ENCODE data around the gene PTCHD1.

DNA sequence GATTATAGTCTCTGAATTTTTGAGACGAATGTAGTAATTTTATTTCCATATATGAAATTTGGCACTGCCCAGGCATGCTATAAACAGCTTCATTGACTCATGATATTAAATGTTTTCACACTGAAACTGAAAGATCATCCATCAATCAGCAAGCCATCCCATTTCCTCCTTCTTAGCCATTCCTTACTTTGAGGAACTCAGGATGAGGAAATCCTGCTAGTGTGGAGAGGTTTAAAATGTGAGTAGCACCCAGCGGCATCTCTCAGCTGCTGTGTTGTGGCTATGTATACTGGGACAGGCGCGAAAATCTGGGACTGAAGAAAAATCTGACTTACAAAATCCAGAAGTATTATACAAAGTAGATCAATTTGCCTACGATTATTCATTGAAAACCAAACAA, 52.1 kb downstream of the PTCHD1 start:
- TF ChIP-seq, protein P1, sequence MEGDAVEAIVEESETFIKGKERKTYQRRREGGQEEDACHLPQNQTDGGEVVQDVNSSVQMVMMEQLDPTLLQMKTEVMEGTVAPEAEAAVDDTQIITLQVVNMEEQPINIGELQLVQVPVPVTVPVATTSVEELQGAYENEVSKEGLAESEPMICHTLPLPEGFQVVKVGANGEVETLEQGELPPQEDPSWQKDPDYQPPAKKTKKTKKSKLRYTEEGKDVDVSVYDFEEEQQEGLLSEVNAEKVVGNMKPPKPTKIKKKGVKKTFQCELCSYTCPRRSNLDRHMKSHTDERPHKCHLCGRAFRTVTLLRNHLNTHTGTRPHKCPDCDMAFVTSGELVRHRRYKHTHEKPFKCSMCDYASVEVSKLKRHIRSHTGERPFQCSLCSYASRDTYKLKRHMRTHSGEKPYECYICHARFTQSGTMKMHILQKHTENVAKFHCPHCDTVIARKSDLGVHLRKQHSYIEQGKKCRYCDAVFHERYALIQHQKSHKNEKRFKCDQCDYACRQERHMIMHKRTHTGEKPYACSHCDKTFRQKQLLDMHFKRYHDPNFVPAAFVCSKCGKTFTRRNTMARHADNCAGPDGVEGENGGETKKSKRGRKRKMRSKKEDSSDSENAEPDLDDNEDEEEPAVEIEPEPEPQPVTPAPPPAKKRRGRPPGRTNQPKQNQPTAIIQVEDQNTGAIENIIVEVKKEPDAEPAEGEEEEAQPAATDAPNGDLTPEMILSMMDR (conservative IDR thresholded peaks at IDR 0.05 in 1 of 2, IDR thresholded peaks at IDR 0.05 in 1 of 2; ENCODE audit: low read depth in 1 of 2, low read length in 2 of 2) = no peak
- TF ChIP-seq EZH2 (IDR thresholded peaks at IDR 0.05; ENCODE audit: low read length, missing control alignments) = no peak
